ENCODE data around the gene PAPSS2.
"Not testable (repeated sequence)": the region's sequence is repeated elsewhere in the genome, so short reads cannot be mapped to it uniquely, and the experiment has no call there.

Gene PAPSS2

GRCh38 chr10:87712913-87713616 is 53.4 kb downstream of the PAPSS2 start:
- DNase-seq = no peak

GRCh38 chr10:87713707-87714106 is 54.0 kb downstream of the PAPSS2 start:
- DNase-seq = no peak

GRCh38 chr10:87715552-87716347 is 56.1 kb downstream of the PAPSS2 start:
- DNase-seq = no peak

- no peak for DNase-seq
Measured at GRCh38 chr10:87716348-87716670, 56.6 kb downstream of the PAPSS2 start.

GRCh38 chr10:87720665-87721064 is 61.0 kb downstream of the PAPSS2 start:
- DNase-seq = no peak

- no peak for DNase-seq
Measured at GRCh38 chr10:87721781-87722180, 62.1 kb downstream of the PAPSS2 start.

GRCh38 chr10:87722716-87723115 is 63.0 kb downstream of the PAPSS2 start:
- no peak for DNase-seq

GRCh38 chr10:87723500-87723899 is 63.8 kb downstream of the PAPSS2 start:
- no peak for DNase-seq

- DNase-seq = no peak
Measured at GRCh38 chr10:87724789-87725188, 65.1 kb downstream of the PAPSS2 start.

- no peak for DNase-seq
Measured at GRCh38 chr10:87729940-87730339, 70.3 kb downstream of the PAPSS2 start.

GRCh38 chr10:87733081-87733480 is 73.4 kb downstream of the PAPSS2 start:
- DNase-seq = no peak

- no peak for DNase-seq
Measured at GRCh38 chr10:87734987-87735827, 75.5 kb downstream of the PAPSS2 start.

- not testable (repeated sequence) for DNase-seq
Measured at GRCh38 chr10:87738253-87738652, 78.6 kb downstream of the PAPSS2 start.

GRCh38 chr10:87739703-87740102 is 80.0 kb downstream of the PAPSS2 start:
- no peak for DNase-seq

GRCh38 chr10:87740254-87740655 is 80.6 kb downstream of the PAPSS2 start:
- DNase-seq = no peak

GRCh38 chr10:87742992-87743610 is 83.4 kb downstream of the PAPSS2 start:
- not testable (repeated sequence) for DNase-seq

- no peak for DNase-seq
Measured at GRCh38 chr10:87744606-87745005, 84.9 kb downstream of the PAPSS2 start.

- no peak for DNase-seq
Measured at GRCh38 chr10:87746911-87747310, 87.2 kb downstream of the PAPSS2 start.

- DNase-seq = not testable (repeated sequence)
Measured at GRCh38 chr10:87748244-87748643, 88.6 kb downstream of the PAPSS2 start.

GRCh38 chr10:87750001-87750671 is 90.5 kb downstream of the PAPSS2 start:
- DNase-seq = no peak

GRCh38 chr10:87750817-87751216 is 91.1 kb downstream of the PAPSS2 start:
- DNase-seq = no peak

GRCh38 chr10:87751274-87751673 is 91.6 kb downstream of the PAPSS2 start:
- DNase-seq = no peak

- no peak for DNase-seq
Measured at GRCh38 chr10:87752566-87752965, 92.9 kb downstream of the PAPSS2 start.

All from stimulated activated CD4-positive, alpha-beta T cell treated with anti-CD3 and anti-CD28 coated beads, Interleukin-4, amount 100 ng/mL, for 1 hour (primary cell).